C4-2B (cell line): ENCODE results near the gene NF1.

Source experiments
- CTCF ChIP-seq: fragments of 450-650 bp; conservative IDR thresholded peaks from 2 replicates; pipeline ENCODE4 v1.5.1; 2017; ENCODE audit warnings: mild to moderate bottlenecking
- ZFX ChIP-seq: fragments of 450-650 bp; IDR thresholded peaks from 2 replicates; pipeline ENCODE4 v1.6.1; 2017

DNA sequence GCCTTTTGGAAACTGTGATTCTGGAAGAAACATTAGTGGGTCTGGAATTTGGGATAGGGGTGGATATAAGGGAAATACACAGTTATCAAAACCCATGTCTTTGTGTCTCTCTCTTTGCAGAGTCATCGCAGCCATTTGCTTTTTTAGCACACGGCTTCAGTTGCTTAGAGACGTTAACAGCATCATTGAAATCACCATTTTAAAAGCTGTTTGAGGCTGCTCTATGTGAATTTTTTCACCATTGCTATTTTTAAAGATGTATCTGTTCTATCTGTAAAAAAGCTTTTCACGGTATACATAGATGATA, 155.0 kb downstream of the NF1 start:
- TF ChIP-seq CTCF (no peak), ZFX (no peak)
